ENCODE results near the gene TPCN1. TPM values are rescaled to one million over a fixed set of nuclear protein-coding genes. Genes with fewer than 3 reads are reported as not detected.

The TPCN1 gene
- total and polyA plus RNA-seq, 2 of the 13 experiments (the other 11 are each of a cell fraction or from before 2014, with no cell fraction given), result 8.0 to 26.8 TPM

- TF ChIP-seq, protein P1, sequence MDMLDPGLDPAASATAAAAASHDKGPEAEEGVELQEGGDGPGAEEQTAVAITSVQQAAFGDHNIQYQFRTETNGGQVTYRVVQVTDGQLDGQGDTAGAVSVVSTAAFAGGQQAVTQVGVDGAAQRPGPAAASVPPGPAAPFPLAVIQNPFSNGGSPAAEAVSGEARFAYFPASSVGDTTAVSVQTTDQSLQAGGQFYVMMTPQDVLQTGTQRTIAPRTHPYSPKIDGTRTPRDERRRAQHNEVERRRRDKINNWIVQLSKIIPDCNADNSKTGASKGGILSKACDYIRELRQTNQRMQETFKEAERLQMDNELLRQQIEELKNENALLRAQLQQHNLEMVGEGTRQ (IDR thresholded peaks at IDR 0.05; ENCODE audit: low read depth, low read length), result peak; percentile 94
- TF ChIP-seq, protein P1 (CRISPR knock-in tag; IDR thresholded peaks at IDR 0.05; ENCODE audit: borderline replicate concordance), result peak; percentile 96; the same call in 1 of the 2 replicates
- TF ChIP-seq SRSF9 (IDR thresholded peaks at IDR 0.05; ENCODE audit: borderline replicate concordance, insufficient read depth, low read depth, low read length, poor library complexity, severe bottlenecking), result no peak
- no peak; the same call in 1 of the 2 replicates for TF ChIP-seq RCOR2 (CRISPR knock-in tag; IDR thresholded peaks at IDR 0.05)
- no peak for TF ChIP-seq NFE2L1 (CRISPR knock-in tag; IDR thresholded peaks at IDR 0.05; ENCODE audit: borderline replicate concordance)
- peak; percentile 71; the same call in 1 of the 2 replicates for TF ChIP-seq SP4 (CRISPR knock-in tag; IDR thresholded peaks at IDR 0.05)
- TF ChIP-seq TFDP2 (CRISPR knock-in tag; IDR thresholded peaks at IDR 0.05), result 0 out of 2 replicates have a peak, but pooled peaks have one; percentile 46
- TF ChIP-seq U2AF2 (IDR thresholded peaks at IDR 0.05; ENCODE audit: low read depth, low read length), result no peak
- no peak; the same call in 1 of the 2 replicates for TF ChIP-seq ARID2 (CRISPR knock-in tag; IDR thresholded peaks at IDR 0.05; ENCODE audit: borderline replicate concordance)
- no peak for TF ChIP-seq ZNF24 (IDR thresholded peaks at IDR 0.05)
- TF ChIP-seq ZNF205 (CRISPR knock-in tag; IDR thresholded peaks at IDR 0.05), result 0 out of 2 replicates have a peak, but pooled peaks have one; percentile 35
- TF ChIP-seq MAFG (CRISPR knock-in tag; IDR thresholded peaks at IDR 0.05), result no peak
- TF ChIP-seq ZFY (CRISPR knock-in tag; IDR thresholded peaks at IDR 0.05), result peak; percentile 97
- no peak for TF ChIP-seq ELF4 (CRISPR knock-in tag; IDR thresholded peaks at IDR 0.05; ENCODE audit: borderline replicate concordance)
- peak; percentile 46; the same call in 1 of the 2 replicates for TF ChIP-seq ZNF362 (CRISPR knock-in tag; IDR thresholded peaks at IDR 0.05; ENCODE audit: borderline replicate concordance)
- TF ChIP-seq SNAPC2 (CRISPR knock-in tag; IDR thresholded peaks at IDR 0.05), result peak; percentile 59; the same call in 1 of the 2 replicates
- no peak for TF ChIP-seq ZNF841 (CRISPR knock-in tag; IDR thresholded peaks at IDR 0.05; ENCODE audit: borderline replicate concordance)
- TF ChIP-seq ZNF577 (CRISPR knock-in tag; IDR thresholded peaks at IDR 0.05; ENCODE audit: borderline replicate concordance, low read depth), result no peak
- 0 out of 2 replicates have a peak, but pooled peaks have one; percentile 36 for TF ChIP-seq ONECUT2 (CRISPR knock-in tag; IDR thresholded peaks at IDR 0.05)
- TF ChIP-seq ZSCAN29 (CRISPR knock-in tag; conservative IDR thresholded peaks at IDR 0.05), result no peak
- TF ChIP-seq PLSCR1 (CRISPR knock-in tag; IDR thresholded peaks at IDR 0.05; ENCODE audit: borderline replicate concordance), result no peak
- TF ChIP-seq POLR2AphosphoS5 (IDR thresholded peaks at IDR 0.05; ENCODE audit: low read depth, low read length), result peak; percentile 65
- TF ChIP-seq, protein P2, sequence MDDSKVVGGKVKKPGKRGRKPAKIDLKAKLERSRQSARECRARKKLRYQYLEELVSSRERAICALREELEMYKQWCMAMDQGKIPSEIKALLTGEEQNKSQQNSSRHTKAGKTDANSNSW (CRISPR knock-in tag; IDR thresholded peaks at IDR 0.05; ENCODE audit: borderline replicate concordance), result peak; percentile 27; the same call in 1 of the 2 replicates
- peak; percentile 62 for TF ChIP-seq ZNF331 (CRISPR knock-in tag; IDR thresholded peaks at IDR 0.05)
These were observed 35.9 kb upstream of the TPCN1 start, which contains the start of the genes DDX54 and RITA1 (continued) for GRCh38 chr12:113185180-113186032.
